Esophagus mucosa (tissue), 1 donor: Measurements from ENCODE around the gene SYAP1. TPM values are rescaled to one million over a fixed set of nuclear protein-coding genes. Genes with fewer than 3 reads are reported as not detected.
"Not testable (repeated sequence)": the region's sequence is repeated elsewhere in the genome, so short reads cannot be mapped to it uniquely, and the experiment has no call there.

Source experiments
- ATAC-seq: fragments of 200-7000 bp; cut with Tn5 transposase; one replicate; pipeline ENCODE4 v1.9.1; 2020
- total RNA-seq: library from RNA; stranded (reverse); gene quantifications from one replicate; pipeline ENCODE4 v1.2.4, GENCODE V29; 2023
- donor health status: DM: yes; HTN: yes; CAD: no.

SYAP1 gene
- 23.2 TPM for total RNA-seq

- peak; percentile 99 for ATAC-seq
These were observed at the start of gene SYAP1 for GRCh38 chrX:16719334-16720084. Gene SYAP1 (plus strand): TSS chrX:16719612. CDS start chrX:16719725, 113 bp downstream.

- ATAC-seq = no peak
These were observed 48.4 kb upstream of the SYAP1 start for GRCh38 chrX:16671005-16671404.

- no peak for ATAC-seq
These were observed 40.7 kb upstream of the SYAP1 start for GRCh38 chrX:16678689-16679088.

GRCh38 chrX:16683007-16683664, 36.3 kb upstream of the SYAP1 start:
- ATAC-seq = no peak

- no peak for ATAC-seq
These were observed 31.9 kb upstream of the SYAP1 start for GRCh38 chrX:16687514-16687913.

GRCh38 chrX:16695079-16695676, 24.2 kb upstream of the SYAP1 start:
- peak; percentile 72 for ATAC-seq

GRCh38 chrX:16696956-16697355, 22.5 kb upstream of the SYAP1 start:
- no peak for ATAC-seq

GRCh38 chrX:16699389-16699788, 20.0 kb upstream of the SYAP1 start:
- ATAC-seq = no peak

GRCh38 chrX:16700734-16701133, 18.7 kb upstream of the SYAP1 start:
- ATAC-seq = no peak

- no peak for ATAC-seq
These were observed 16.5 kb upstream of the SYAP1 start for GRCh38 chrX:16702700-16703599.

GRCh38 chrX:16705370-16705769, 14.0 kb upstream of the SYAP1 start:
- ATAC-seq = no peak

GRCh38 chrX:16708016-16708415, 11.4 kb upstream of the SYAP1 start:
- no peak for ATAC-seq

GRCh38 chrX:16711219-16711811, 8.1 kb upstream of the SYAP1 start:
- no peak for ATAC-seq

GRCh38 chrX:16711893-16712547, 7.4 kb upstream of the SYAP1 start:
- ATAC-seq = peak; percentile 52

- peak; percentile 94 for ATAC-seq
These were observed 6.8 kb upstream of the SYAP1 start, which contains the start of gene CTPS2 for GRCh38 chrX:16712548-16713155. Gene CTPS2 (minus strand): TSS chrX:16712669. CDS start chrX:16702902, 9,767 bp downstream.

- ATAC-seq = no peak
These were observed 4.9 kb upstream of the SYAP1 start for GRCh38 chrX:16714504-16714903.

- ATAC-seq = not testable (repeated sequence)
These were observed 3.8 kb upstream of the SYAP1 start for GRCh38 chrX:16715638-16716037.

GRCh38 chrX:16716451-16716850, 3.0 kb upstream of the SYAP1 start:
- ATAC-seq = not testable (repeated sequence)

- no peak for ATAC-seq
These were observed 533 bp upstream of the SYAP1 start for GRCh38 chrX:16718824-16719333.

- no peak for ATAC-seq
These were observed 3.1 kb downstream of the SYAP1 start for GRCh38 chrX:16722481-16722880.

- no peak for ATAC-seq
These were observed 5.7 kb downstream of the SYAP1 start for GRCh38 chrX:16725072-16725471.
